ENCODE measurements around the gene DSCAML1.

GRCh38 chr11:117413616-117414015 lies 383.4 kb downstream of the DSCAML1 start:
- no peak for TF ChIP-seq CTCF (conservative IDR thresholded peaks at IDR 0.05; ENCODE audit: low read depth, low read length)
- no peak for TF ChIP-seq EZH2 (IDR thresholded peaks at IDR 0.05; ENCODE audit: low read length, unreplicated experiment)
